Eye (tissue), 1 donor: Measurements from ENCODE around the gene DCAF6.
A peak's percentile ranks its signal among the peaks of the same experiment; 100 is the strongest.

Experiments used
- DNase-seq: peaks from one replicate; pipeline ENCODE4 v3.0.0-alpha.2; 2015

DCAF6 gene

DNA sequence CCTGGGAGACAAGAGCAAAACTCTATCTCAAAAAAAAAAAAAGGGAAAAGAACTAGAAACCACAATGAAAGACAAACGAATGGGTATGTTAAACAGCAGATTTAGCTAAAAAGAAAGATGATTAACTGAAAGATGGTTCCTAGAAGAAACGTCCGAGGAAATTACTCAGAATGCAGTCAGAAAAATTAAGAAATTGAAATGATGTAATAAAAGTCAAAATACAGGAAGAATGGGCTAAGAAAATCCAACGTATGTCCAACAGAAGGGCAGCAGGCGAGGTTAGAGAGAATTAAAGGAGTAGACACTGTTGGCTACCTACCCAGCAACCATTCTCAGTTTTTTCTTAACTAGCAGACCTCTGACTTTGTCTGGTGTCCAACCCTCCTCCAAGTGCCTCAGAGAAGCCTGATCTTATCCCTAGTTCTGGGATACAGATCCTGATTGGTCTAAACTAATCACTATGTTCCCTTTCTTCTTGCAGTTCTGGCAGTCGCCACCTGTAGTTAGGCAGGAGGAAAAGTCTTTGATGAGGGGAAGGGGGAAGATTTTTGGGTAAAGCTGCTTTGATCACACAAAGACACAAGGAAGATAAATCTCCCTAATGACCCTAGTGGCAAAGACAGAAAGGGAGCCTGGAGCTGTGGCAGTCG is 174.5 kb downstream of the DCAF6 start:
- DNase-seq: no peak

GRCh38 chr1:168112673-168113305 is 176.3 kb downstream of the DCAF6 start:
- peak; percentile 41 for DNase-seq

GRCh38 chr1:168114845-168115244 is 178.4 kb downstream of the DCAF6 start:
- DNase-seq: no peak

GRCh38 chr1:168116327-168116799 is 179.9 kb downstream of the DCAF6 start:
- DNase-seq: no peak

DNA sequence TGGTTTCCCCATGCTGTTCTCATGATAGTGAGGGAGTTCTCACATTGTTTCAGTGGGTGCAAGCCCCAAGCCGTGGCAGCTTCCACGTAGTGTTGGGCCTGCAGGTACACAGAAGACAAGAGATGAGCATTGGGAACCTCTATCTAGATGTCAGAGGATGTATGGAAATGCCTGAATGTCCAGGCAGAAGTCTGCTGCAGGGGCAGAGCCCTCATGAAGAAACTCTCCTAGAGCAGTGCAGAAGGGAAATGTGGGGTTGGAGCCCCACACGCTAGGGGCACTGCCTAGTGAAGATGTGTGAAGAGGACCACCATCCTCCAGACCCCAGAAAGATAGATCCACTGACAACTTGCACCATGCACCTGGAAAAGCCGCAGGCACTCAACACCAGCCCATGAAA is 183.3 kb downstream of the DCAF6 start:
- DNase-seq: no peak

DNA sequence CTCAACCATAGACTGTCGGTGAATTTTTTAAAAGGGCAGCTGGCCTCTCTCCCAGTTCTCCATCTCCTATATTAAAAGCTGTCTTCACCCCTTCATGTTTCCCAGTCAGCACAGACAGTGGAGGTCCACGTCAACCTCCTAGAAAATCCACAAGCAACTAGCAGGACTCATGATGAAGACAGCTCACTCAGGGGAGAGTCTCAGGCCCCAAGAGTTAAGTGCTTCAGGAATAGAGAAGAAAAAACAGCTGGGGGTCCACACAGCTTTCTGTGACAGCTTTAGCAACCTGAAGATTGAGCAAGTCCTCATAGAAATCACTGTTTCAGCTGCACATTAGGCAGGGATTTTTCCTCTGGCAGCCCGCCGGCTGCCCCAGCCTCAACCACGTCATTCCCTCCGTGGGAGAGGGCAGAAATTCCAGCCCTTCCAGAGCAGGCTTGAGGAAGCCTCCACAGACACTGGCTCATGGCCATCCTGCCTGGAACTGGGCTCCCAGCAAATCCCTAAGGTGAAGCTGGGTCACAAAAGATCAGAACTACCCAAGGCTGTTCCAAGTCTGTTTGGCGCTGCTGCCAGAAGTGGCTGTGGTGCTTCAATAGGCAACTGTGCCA is 185.0 kb downstream of the DCAF6 start:
- DNase-seq: no peak

DNA sequence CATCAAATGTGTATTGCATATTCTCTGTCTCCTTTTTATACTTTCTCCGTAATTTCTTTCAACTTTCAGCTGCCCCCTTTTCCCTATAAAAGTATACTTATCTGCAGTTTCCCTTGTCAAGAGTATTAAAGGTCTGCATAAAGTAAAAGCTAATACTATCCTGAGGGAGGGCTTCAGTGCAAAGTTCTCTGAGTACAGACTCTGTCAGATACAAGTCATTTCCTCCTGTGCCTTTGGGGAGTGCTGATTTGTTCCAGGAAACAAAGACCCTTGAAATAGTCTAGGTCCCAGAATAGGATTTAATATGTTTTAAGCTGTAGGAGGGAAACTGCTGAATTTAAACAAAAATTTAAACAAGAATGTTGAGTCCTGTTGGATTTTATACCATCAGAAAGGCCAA is 188.6 kb downstream of the DCAF6 start:
- DNase-seq: no peak
